Measurements from ENCODE around the gene VAV1. TPM values are rescaled to one million over a fixed set of nuclear protein-coding genes. Genes with fewer than 3 reads are reported as not detected.

VAV1 gene
- total and polyA plus RNA-seq, 2 donors (not counting 3 experiments of a cell fraction or from before 2014, with no cell fraction given), result not detected

GRCh38 chr19:6906559-6907060, 134.1 kb downstream of the VAV1 start:
- no peak for DNase-seq (ENCODE audit: low read depth, low spot score)
- TF ChIP-seq POLR2AphosphoS5 (IDR thresholded peaks at IDR 0.05; ENCODE audit: insufficient read depth, low read depth, low read length), result no peak
- Histone ChIP-seq H3K4me1 (ENCODE audit: control insufficient read depth, extremely low read depth, insufficient read depth, low read length) (no peaks in the 10 kb centered on the region), H3K27me3 (ENCODE audit: control insufficient read depth in 2 of 2, insufficient read depth in 2 of 2, low read length in 2 of 2) (no peaks in the 10 kb centered on the region), H3K36me3 (ENCODE audit: control insufficient read depth in 2 of 2, extremely low read depth in 1 of 2, insufficient read depth in 2 of 2, low read length in 2 of 2) (no peaks in the 10 kb centered on the region), H3K9ac (replicated peaks; ENCODE audit: extremely low read depth, insufficient read depth, low read length) (no peak overlapping the region), H3K4me2 (ENCODE audit: insufficient read depth, low read length) (no peak overlapping the region), H3K27ac (ENCODE audit: insufficient read depth, low read depth, low read length) (no peak overlapping the region), H3K79me2 (ENCODE audit: control insufficient read depth, insufficient read depth, low read length) (no peaks in the 10 kb centered on the region), H2AFZ (ENCODE audit: low read depth, low read length) (no peak overlapping the region), H3K9me3 (replicated peaks; ENCODE audit: control insufficient read depth, insufficient read depth, low read length) (peaks cover 2% of the 10 kb centered on the region), H3K4me3 (replicated peaks in 1 of 3; ENCODE audit: insufficient read depth in 1 of 3, low read depth in 1 of 3, low read length in 3 of 3) (no peak overlapping the region), H4K20me1 (replicated peaks; ENCODE audit: control insufficient read depth, extremely low read depth, insufficient read depth, low read length) (no peaks in the 10 kb centered on the region), H3K9me1 (replicated peaks; ENCODE audit: control insufficient read depth, extremely low read depth, insufficient read depth, low read length) (no peaks in the 10 kb centered on the region)
- dilution Hi-C loops (cut with MboI; ENCODE audit: extremely low pct_ligation_motif_present, low sequenced_read_pairs) (no loop called here), intact Hi-C loops (cut with micrococcal nuclease) (no loop called here)
- no TSS peak for BruUV-seq (replicated peaks)
- no peak for FAIRE-seq
- ChIA-PET CTCF (no interaction called here), POLR2A (no interaction called here)

Small RNA genes within 50 kb of the gene (microRNA-seq; reads per million reads assigned to microRNA genes)
- gene MIR6791 (ENCODE audit: borderline number of aligned reads, borderline replicate concordance), result not detected

Other genes with a start within 250 kb of the VAV1 start
- 0.53 and 0.72 TPM in 2 replicates for gene TNFSF9, start 241.7 kb upstream of the VAV1 start, total RNA-seq
- 0.52 and 0.88 TPM in 2 replicates for gene TNFSF9, start 241.7 kb upstream of the VAV1 start, polyA plus RNA-seq
- not detected in 2 replicates for gene CD70, start 181.6 kb upstream of the VAV1 start, total RNA-seq
- 0.10 TPM in 1 of 2 replicates, not detected in the other for gene CD70, start 181.6 kb upstream of the VAV1 start, polyA plus RNA-seq
- gene TNFSF14, start 102.5 kb upstream of the VAV1 start, total RNA-seq, result not detected in 2 replicates
- not detected in 2 replicates for gene TNFSF14, start 102.5 kb upstream of the VAV1 start, polyA plus RNA-seq
- not detected in 2 replicates for gene C3, start 52.1 kb upstream of the VAV1 start, total RNA-seq
- 0.08 and 0.23 TPM in 2 replicates for gene C3, start 52.1 kb upstream of the VAV1 start, polyA plus RNA-seq
- gene GPR108, start 35.1 kb upstream of the VAV1 start, total RNA-seq, result 52.6 and 68.5 TPM in 2 replicates
- gene GPR108, start 35.1 kb upstream of the VAV1 start, polyA plus RNA-seq, result 76.0 and 80.2 TPM in 2 replicates
- 65.7 and 69.3 TPM in 2 replicates for gene TRIP10, start 33.0 kb upstream of the VAV1 start, total RNA-seq
- 26.3 and 28.4 TPM in 2 replicates for gene TRIP10, start 33.0 kb upstream of the VAV1 start, polyA plus RNA-seq
- gene SH2D3A, start 5.3 kb upstream of the VAV1 start, total RNA-seq, result 0.53 TPM in 1 of 2 replicates, not detected in the other
- gene SH2D3A, start 5.3 kb upstream of the VAV1 start, polyA plus RNA-seq, result 0.04 and 0.06 TPM in 2 replicates
- gene ADGRE1, start 114.9 kb downstream of the VAV1 start, total RNA-seq, result not detected in 2 replicates
- not detected in 2 replicates for gene ADGRE1, start 114.9 kb downstream of the VAV1 start, polyA plus RNA-seq
- not detected in 2 replicates for gene MBD3L2B, start 248.7 kb downstream of the VAV1 start, total RNA-seq
- not detected in 2 replicates for gene MBD3L2B, start 248.7 kb downstream of the VAV1 start, polyA plus RNA-seq